ENCODE measurements around the gene CUEDC1.
A peak's percentile ranks its signal among the peaks of the same experiment; 100 is the strongest.

Gene CUEDC1

DNA sequence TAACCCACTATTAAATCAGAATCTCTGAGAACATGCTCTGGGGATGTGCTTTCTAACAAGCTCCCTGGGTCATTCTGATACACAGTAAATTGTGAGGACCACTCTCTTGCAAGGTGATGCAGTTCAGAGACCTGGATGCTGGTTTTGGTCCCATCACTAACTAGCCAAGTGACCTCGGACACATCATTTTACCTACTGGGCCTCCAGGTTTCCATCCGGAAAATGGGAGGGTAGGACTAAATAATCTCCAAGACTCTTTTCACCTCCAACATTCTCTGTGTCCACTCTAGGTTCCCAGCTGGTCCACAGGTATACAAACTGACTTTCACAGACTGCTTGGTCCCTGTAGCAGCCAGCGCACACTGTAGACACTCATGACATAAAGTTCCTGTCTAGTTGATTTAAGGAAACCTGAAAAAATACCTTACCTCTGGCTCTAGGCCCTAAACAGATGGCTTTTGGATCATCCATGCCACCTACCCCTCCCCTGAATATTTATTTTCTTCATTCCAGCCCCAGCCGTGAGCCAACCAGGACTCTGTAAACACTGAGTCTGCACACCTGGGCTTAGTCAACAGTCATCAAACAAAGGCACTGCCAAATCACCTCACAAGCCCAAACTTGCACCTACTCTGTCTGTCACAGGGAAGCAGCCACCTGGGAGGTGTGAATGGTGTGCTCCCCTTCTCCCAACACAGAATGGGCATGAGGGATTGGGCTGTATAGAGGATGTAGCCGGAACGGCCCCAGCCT, 54.0 kb downstream of the CUEDC1 start:
- H3K27ac ChIP-seq (ENCODE audit: low read length) = no peak overlapping the region
- no peak overlapping the region for H3K4me3 ChIP-seq (ENCODE audit: low read length)
- H4K20me1 ChIP-seq (ENCODE audit: insufficient read depth, low read length) = no peaks in the 10 kb centered on the region
- H3K4me1 ChIP-seq (ENCODE audit: low read length) = peaks cover 21% of the 10 kb centered on the region
- H3K27me3 ChIP-seq (replicated peaks; ENCODE audit: insufficient read depth, low read length) = no peaks in the 10 kb centered on the region
- H3K9ac ChIP-seq (ENCODE audit: low read length) = no peak overlapping the region
- H3K9me3 ChIP-seq (replicated peaks; ENCODE audit: insufficient read depth, low read length) = no peaks in the 10 kb centered on the region
- TF ChIP-seq EZH2 (optimal IDR thresholded peaks at IDR 0.05; ENCODE audit: low read depth, low read length) (no peak), EZH2phosphoT487 (IDR thresholded peaks at IDR 0.05; ENCODE audit: low read length) (no peak)
- TF ChIP-seq, protein P1, sequence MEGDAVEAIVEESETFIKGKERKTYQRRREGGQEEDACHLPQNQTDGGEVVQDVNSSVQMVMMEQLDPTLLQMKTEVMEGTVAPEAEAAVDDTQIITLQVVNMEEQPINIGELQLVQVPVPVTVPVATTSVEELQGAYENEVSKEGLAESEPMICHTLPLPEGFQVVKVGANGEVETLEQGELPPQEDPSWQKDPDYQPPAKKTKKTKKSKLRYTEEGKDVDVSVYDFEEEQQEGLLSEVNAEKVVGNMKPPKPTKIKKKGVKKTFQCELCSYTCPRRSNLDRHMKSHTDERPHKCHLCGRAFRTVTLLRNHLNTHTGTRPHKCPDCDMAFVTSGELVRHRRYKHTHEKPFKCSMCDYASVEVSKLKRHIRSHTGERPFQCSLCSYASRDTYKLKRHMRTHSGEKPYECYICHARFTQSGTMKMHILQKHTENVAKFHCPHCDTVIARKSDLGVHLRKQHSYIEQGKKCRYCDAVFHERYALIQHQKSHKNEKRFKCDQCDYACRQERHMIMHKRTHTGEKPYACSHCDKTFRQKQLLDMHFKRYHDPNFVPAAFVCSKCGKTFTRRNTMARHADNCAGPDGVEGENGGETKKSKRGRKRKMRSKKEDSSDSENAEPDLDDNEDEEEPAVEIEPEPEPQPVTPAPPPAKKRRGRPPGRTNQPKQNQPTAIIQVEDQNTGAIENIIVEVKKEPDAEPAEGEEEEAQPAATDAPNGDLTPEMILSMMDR (IDR thresholded peaks at IDR 0.05; ENCODE audit: low read length) = no peak
- no peak overlapping the region for H3K4me2 ChIP-seq (ENCODE audit: low read depth, low read length)
- H3K79me2 ChIP-seq (ENCODE audit: low read length) = no peaks in the 10 kb centered on the region
- DNase-seq = no peak
- peaks cover 4% of the 10 kb centered on the region; the same call in 1 of the 2 replicates for H3F3A ChIP-seq (ENCODE audit: insufficient read depth, low read length)
- H2AFZ ChIP-seq (ENCODE audit: low read length) = no peak overlapping the region
- H3K9me2 ChIP-seq (replicated peaks; ENCODE audit: insufficient read depth, low read length) = no peaks in the 10 kb centered on the region
- no peaks in the 10 kb centered on the region for H3K36me3 ChIP-seq (replicated peaks; ENCODE audit: insufficient read depth, low read length)

GRCh38 chr17:57899822-57900221, 55.4 kb downstream of the CUEDC1 start:
- Histone ChIP-seq H3K36me3 (replicated peaks; ENCODE audit: insufficient read depth, low read length) (no peaks in the 10 kb centered on the region), H3K4me1 (ENCODE audit: low read length) (peaks cover 17% of the 10 kb centered on the region), H2AFZ (ENCODE audit: low read length) (peak overlapping the region; percentile 46; the same call in 1 of the 2 replicates), H3K27ac (ENCODE audit: low read length) (no peak overlapping the region), H4K20me1 (ENCODE audit: insufficient read depth, low read length) (no peaks in the 10 kb centered on the region), H3K4me2 (ENCODE audit: low read depth, low read length) (no peak overlapping the region), H3K9ac (ENCODE audit: low read length) (no peak overlapping the region), H3K27me3 (replicated peaks; ENCODE audit: insufficient read depth, low read length) (no peaks in the 10 kb centered on the region), H3K9me3 (replicated peaks; ENCODE audit: insufficient read depth, low read length) (no peaks in the 10 kb centered on the region), H3K79me2 (ENCODE audit: low read length) (no peaks in the 10 kb centered on the region), H3K4me3 (ENCODE audit: low read length) (no peak overlapping the region), H3F3A (ENCODE audit: insufficient read depth, low read length) (peaks cover 4% of the 10 kb centered on the region; the same call in 1 of the 2 replicates), H3K9me2 (replicated peaks; ENCODE audit: insufficient read depth, low read length) (no peaks in the 10 kb centered on the region)
- DNase-seq = no peak
- no peak for TF ChIP-seq EZH2 (optimal IDR thresholded peaks at IDR 0.05; ENCODE audit: low read depth, low read length)
- no peak for TF ChIP-seq EZH2phosphoT487 (IDR thresholded peaks at IDR 0.05; ENCODE audit: low read length)

- H4K20me1 ChIP-seq (ENCODE audit: insufficient read depth, low read length) = no peaks in the 10 kb centered on the region
- TF ChIP-seq EZH2 (optimal IDR thresholded peaks at IDR 0.05; ENCODE audit: low read depth, low read length) (no peak), EZH2phosphoT487 (IDR thresholded peaks at IDR 0.05; ENCODE audit: low read length) (no peak)
- TF ChIP-seq, protein P1 (IDR thresholded peaks at IDR 0.05; ENCODE audit: low read length) = no peak
- H3K79me2 ChIP-seq (ENCODE audit: low read length) = no peaks in the 10 kb centered on the region
- H3F3A ChIP-seq (ENCODE audit: insufficient read depth, low read length) = peaks cover 4% of the 10 kb centered on the region; the same call in 1 of the 2 replicates
- no peak overlapping the region for H3K4me3 ChIP-seq (ENCODE audit: low read length)
- no peak for DNase-seq
- peaks cover 17% of the 10 kb centered on the region for H3K4me1 ChIP-seq (ENCODE audit: low read length)
- no peak overlapping the region for H3K4me2 ChIP-seq (ENCODE audit: low read depth, low read length)
- no peaks in the 10 kb centered on the region for H3K9me3 ChIP-seq (replicated peaks; ENCODE audit: insufficient read depth, low read length)
- no peaks in the 10 kb centered on the region for H3K9me2 ChIP-seq (replicated peaks; ENCODE audit: insufficient read depth, low read length)
- H3K36me3 ChIP-seq (replicated peaks; ENCODE audit: insufficient read depth, low read length) = no peaks in the 10 kb centered on the region
- H3K9ac ChIP-seq (ENCODE audit: low read length) = no peak overlapping the region
- H3K27me3 ChIP-seq (replicated peaks; ENCODE audit: insufficient read depth, low read length) = no peaks in the 10 kb centered on the region
- H2AFZ ChIP-seq (ENCODE audit: low read length) = no peak overlapping the region
- no peak overlapping the region for H3K27ac ChIP-seq (ENCODE audit: low read length)
Measured at GRCh38 chr17:57899391-57899790, 55.8 kb downstream of the CUEDC1 start.

Data from MM.1S (cell line).